Stimulated activated CD8-positive, alpha-beta memory T cell treated with anti-CD3 and anti-CD28 coated beads, Interleukin-15, amount 100 ng/mL, for 1 hour (primary cell): ENCODE data around the gene HOXC10.

Source experiments
- DNase-seq: peaks from one replicate; pipeline ENCODE4 v3.0.0-alpha.2; 2020; ENCODE audit warnings: low read depth

HOXC10 gene

DNA sequence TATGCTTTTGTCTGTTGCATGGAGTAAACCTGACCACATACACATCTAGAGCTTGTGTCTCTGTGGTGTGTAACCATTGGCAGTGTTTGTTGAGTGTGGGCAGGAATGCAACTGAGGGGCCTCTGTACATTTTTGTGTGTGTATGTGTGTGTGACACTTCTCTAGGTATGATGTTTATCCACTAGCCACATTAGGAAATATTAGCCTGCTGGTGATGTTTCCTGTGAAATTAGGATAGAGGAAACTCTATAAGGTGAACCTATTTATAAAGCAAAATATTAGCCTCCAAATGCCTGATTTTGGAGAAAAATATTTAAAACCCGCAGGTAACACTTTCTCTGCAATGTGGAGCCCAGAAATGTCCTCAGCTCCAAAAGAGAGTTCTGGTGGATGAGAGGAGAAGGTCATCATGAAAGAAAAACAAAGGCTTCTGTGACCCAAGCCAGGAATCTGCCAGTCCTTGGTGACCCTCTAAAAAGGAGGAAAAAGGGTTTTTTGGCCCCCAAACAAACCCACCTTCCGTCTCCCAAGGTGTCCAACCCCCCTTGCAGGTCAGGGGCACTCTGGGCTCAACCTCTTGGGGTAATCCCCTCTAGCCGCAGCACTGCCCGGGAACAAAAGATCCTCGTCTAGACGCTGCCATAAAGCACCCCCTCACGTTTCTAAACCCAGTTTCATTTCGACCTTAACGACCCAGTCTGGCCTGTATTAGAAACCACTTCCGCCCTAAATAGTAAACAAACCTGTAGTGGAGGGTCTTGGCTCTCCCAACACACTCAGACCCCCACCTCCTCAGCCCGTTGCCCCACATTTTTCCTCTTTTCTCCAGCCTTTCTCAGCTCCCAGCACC lies 7.1 kb upstream of the HOXC10 start:
- no peak for DNase-seq

DNA sequence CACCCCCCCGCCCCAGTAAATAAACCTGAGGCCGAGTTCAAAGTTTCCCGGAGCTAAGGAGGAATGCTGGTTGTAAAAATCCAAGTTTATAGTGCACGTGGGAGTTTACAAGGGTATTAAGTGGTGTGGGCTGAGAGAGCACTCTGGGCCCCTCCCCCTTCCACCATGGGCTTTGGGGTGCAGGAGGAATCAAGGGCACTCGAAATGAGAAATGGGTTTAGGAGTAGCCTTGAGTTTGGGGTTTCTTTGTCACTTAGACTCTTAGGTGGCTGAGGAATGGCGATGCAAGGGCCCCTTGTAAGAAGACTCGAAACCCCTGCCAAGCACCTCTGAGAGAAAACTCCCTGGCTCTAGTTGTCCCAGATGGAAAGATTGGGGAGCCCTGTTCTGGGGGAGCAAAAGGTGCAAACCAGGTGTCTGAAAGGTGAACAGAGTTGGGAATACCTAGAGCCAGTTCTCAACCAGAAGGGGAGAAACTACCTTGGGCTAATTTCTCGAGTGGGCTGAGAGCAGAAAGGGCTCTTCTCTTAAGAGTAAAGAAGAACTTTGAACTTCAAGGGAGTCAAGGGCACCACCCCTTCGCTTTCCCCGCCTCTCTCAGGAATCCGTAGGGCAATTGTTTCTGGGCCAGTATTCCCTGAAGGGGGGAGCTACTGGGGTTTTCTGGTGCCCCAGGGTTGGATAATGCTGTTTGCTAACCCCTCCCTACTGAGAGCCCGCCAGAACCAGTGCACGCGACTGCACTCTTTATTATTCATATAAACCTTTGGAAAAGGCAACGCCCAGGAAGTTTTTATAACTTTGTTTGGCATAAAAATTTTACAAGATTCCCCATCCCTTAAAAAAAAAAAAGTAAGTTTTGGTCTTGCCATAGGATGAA lies 6.2 kb upstream of the HOXC10 start:
- no peak for DNase-seq

DNA sequence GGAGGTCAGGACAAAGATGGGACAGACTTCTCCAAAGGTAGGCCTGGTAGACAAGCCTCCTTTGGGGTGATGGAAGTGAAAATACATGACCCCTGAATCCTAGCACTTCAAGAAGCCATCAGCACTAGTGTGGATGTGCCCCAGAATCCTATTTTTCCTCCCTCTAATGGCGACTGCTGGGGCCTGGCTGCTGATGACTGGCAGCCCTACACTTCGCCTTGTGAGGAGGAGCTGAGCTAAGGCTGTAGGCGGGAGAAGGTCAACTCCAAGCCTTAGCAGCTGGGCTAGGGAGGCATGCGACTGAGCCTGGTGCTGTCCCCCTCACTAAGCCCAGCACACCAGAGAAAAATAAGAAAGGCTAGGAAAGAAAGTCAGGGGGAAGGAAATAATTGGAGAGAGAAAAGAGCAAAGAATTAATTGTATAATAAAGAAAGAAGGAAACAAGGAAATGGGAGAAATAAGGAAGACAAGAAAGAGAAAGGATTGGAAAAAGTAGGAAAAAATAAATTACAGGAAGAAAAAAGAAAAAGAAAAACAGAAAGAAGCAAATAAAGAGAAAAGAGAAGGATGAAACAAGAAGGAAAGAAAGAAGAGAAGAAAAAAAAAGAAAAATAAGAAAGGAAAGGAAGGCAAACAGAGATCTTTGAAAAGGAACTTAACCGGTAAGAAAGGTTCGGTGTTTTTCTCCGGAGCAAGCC lies 4.7 kb upstream of the HOXC10 start:
- no peak for DNase-seq

DNA sequence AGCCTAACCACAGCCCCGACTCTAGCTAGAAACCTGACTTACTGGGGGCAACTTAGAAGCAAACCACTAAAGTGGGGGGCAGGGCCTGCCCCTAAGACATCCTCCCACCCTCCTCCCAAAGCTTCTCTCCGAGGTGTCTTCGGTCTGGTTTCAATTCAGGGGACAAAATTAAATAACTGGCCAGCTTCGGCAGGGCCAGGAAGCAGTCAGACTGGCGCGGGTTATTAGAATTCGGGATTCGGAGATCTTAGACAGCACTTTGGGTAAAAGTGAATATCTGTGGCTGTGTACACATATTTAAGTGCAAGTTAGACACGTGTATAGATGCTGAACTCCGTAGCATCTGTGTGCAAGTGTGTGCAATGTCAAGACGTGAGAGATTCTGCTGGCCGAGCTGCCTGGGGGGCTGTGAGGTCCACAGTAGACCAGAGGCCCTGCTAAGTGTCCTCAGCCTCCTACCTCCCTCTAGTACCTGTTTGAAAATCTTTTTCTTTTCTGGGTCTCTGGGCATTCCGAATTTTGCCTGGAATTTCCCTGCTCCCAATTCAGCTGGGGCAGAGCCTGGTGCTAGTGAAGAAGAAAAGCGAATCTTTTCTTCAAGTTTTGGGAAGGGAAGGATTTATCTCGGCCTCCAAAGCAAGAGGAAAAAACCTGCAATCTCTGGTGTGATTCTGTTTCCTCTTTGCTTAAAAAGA lies 4.0 kb upstream of the HOXC10 start:
- DNase-seq = no peak

DNA sequence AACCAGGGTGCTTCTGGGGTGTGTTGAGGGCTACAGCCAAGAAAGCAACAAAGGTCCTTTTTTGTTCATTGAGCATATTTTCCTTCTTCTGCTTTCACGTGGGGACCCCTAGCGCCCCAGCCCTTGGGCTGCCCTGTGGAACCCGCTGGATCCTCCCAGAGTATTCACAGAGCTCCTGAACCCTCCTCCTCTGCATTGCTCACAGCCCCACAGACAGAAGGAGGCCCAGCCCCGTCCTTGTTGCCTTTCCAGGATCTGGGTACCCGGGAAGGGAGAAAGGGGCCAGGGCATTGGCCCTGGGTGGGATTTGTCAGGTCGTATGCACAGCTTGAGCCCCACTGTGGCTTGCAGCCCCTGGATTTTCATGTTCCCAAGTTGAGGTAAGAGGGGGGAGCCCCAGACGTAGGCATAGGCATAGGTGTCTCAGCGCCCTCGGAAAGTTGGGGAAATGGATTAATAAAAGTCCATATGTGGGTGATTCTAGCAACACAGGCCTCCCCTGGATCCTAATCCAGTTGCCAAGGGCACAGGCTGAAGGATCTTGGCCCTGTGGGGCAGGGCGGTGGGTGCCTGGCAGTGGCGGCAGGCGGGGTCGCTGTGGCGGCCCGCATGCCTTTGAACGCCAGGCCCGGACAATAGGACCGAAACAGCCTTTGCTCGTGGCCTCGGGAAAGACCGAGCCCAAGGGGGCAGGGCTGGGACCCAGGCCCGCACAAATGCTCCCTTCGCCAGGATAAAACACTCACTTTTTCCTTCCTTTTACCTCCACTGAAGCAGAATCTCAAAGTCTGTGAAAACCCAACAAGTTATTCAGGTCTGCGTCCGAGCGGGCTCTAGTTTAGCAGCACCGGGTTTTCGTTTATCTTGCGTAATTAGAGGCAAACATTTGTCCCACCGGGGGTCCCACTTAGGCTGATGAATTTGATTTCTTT lies 3.0 kb upstream of the HOXC10 start:
- no peak for DNase-seq

DNA sequence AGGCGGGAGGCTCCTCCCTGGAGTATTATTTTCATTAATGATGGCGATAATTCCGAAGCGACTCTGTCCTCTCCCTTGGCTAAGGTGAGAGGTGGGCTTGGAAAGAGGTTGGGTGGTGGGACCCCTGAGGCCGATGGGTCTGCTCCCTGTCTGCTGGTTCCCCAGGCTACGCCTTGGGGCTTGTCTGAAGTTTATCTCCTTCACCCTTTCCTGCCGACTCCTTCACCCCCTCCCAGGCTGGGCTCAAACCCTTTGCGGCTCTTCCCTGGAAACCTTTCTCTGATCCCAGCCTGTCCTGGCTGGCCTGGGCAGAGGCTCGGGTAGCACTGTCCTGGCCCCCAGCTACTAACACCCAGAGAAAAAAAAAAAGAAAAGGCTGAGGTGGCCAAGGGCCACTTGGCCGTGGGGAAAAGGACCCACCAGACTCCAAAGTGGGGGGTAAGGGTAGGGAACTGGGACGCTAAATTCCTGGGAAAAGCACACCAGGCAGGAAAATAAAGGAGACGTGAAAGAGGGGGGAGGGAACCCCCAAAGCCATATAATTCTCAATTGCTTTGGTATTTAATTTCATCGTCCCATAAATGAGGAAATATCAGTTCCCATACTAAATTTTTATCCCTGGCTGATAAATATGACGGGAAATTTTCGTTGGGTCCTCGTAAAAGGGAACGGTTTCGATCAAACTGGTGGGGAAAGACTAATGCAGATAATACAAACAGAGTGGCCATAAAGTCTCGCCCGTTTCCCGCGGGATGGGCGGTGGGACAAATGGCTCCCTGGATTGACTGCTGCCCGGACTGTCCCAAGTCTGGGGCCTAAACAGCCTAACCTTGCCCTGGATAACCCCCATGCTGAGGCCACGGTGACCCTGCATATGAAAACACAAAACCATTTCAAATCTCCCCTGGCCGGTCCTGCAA lies 2.0 kb upstream of the HOXC10 start:
- no peak for DNase-seq

DNA sequence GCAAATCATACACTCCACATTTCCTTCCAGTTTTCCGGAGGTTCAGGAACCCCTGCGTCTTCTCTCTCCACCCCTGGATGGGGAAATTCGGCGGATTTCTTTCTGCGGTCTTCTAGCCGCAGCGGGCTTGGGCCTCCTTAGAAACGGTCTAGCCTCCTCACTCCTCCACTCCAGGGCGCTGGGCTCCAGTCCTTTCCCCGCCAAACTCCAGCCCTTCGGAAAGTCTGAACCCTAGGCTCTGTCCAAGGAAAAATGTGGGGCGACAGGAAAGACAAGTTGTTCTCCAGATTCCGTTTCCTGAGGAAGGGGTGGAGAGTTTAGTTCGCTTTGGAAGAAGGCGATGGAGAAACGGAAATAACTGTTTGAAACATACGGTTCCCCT lies 1.4 kb upstream of the HOXC10 start:
- no peak for DNase-seq

DNA sequence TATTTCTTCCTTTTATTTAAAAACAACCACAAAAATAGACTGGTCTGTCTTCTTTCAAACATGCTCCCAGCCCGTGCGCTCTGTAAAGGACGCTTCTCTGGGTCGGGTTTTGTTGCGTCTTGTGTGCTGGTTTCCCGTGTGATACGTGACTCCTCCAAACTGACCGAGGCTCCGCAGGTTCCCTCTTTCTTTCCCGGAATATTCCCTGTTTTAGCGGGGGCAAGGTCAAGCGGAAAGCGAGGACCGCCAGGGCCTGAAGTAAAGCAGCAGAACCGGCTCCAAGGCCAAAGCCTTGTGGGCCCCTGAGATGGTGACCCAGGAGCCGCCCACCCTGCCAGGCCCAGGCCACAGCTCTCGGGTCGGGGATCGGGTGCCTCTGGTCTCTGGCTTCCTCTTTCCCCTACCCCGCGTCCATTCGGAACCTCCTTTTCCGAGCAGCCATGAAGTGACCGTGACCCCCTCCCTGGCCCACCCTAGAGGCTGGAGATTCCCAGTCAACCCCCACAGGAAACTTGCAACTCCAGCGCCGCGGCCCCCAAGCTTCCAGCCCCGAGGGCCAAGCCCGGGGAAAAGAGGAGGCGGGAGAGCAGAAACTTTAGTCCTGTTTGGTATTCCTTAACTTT lies 885 bp upstream of the HOXC10 start:
- no peak for DNase-seq

DNA sequence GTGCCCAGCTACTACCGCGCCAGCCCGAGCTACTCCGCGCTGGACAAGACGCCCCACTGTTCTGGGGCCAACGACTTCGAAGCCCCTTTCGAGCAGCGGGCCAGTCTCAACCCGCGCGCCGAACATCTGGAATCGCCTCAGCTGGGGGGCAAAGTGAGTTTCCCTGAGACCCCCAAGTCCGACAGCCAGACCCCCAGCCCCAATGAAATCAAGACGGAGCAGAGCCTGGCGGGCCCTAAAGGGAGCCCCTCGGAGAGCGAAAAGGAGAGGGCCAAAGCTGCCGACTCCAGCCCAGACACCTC lies 697 bp downstream of the HOXC10 start:
- no peak for DNase-seq

DNA sequence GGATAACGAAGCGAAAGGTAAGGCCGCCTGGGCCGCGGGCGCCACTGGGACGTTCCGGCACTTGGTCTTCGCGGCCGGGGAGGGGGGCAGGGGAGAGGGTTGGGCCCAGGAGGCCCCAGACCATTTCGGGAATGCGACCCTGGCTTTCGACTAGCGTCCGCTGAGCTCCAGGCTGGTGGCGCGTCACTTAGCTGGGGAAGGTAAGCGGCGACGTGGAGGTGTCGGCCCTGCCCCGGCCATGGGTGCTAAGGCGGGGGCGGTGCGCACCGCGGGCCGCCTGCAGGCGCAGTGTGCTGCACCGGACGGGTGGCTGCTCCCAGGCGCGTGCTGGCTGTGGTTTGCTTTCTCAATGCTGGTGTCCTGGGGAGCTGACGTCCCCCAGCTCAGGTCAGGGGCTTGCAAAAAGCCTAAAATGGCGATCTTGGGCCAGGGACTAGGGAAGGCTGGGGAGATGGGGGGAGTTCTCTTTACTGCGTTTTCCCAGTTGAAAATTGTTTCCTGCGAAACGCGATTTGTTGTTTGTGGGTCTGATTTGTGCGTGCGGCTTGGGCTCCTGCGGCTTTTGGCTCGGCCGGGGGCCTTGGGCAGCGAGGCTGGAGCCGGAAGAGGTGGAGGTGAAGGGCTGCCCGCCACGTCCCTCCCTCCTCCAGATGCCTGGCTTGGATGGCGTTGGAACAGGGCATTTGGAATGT lies 1.2 kb downstream of the HOXC10 start:
- no peak for DNase-seq

DNA sequence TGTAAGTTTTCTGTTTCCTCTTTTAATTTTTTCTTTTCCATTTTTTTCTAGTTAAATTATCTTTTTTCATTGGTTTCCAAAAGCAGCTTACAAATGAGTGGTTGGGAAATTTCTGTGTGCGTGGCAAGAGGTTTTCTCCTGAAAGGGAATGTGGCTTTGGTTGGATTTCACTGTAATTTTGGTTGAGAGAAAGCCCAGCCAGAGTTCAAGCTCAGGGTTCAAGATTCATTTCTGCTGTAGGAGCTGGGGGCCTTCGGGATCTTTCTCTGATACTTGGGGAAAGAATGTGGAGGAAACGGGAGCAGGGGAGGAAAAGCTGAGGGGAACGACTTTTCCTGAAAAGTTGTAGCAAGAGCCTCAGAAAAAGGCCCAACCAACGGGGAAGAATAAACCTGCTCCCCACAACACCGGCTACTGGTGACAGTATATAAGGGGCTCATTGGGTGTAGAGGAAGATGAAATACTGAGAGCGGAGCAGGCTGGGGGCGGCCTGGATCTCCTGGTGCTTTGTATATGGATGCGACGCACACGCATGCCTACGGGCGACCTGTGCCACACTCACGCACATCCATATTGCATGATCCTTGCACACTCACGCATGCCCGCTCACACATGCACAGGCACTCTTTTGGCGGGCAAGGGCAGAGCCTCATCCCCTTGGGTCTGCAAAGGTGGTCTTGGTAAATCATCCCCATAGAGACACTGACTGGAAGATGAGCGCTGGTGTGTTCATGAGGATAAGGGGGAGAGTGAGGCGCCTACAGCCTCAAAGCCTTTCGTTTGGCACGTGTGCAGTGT lies 1.9 kb downstream of the HOXC10 start:
- no peak for DNase-seq

DNA sequence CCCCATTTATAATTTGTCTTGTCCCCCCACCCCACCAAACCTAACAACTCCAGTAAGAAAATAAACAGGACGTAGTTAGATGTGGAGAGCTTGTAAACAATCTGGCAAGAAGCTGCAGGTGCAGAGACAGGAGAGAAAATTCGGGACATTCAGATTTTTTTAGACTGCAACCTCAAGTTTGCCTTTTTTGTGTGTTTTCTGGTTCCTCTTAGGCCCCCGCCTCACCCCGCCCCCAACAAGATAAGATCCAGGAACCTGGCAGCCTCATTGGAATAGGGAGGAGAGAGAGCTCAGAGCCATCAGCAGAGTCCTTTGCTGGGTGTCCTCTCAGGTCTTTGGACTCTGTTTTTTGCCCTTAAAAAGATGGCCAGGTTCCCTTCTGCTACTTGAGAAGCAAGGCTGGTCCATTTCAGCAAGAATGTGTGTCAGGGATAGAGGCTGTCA lies 2.9 kb downstream of the HOXC10 start:
- no peak for DNase-seq

DNA sequence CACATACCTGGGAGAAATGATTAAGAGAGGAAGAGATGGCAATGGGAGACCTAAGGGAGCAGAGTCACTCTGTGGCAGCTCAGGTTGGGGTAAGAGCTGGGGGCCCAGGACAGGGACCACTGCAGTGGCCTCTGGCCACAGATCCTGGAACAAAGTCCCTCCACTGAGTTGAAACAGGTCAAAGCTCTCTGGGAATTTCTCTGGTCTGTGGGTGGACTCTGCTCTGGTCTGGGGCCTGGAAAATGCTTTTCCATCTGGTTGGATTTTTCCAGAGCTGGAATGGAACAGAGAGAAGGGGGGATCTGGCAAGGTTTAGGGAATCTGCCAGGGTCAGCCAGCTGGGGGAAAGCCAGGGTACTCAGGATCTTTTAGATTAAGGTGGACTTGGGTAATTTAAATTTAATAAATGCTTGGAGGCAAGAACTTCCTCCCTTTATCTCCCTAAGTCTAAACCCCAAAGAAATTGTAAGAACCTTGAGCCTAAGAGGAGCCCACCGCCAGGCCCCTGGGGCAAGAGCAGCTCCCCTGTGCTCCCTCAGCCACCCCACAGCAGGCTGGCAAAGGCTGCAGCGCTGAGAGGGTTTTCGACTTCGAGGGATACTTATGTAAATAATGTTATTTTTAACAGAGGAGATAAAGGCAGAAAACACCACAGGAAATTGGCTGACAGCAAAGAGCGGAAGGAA lies 3.7 kb downstream of the HOXC10 start:
- no peak for DNase-seq

DNA sequence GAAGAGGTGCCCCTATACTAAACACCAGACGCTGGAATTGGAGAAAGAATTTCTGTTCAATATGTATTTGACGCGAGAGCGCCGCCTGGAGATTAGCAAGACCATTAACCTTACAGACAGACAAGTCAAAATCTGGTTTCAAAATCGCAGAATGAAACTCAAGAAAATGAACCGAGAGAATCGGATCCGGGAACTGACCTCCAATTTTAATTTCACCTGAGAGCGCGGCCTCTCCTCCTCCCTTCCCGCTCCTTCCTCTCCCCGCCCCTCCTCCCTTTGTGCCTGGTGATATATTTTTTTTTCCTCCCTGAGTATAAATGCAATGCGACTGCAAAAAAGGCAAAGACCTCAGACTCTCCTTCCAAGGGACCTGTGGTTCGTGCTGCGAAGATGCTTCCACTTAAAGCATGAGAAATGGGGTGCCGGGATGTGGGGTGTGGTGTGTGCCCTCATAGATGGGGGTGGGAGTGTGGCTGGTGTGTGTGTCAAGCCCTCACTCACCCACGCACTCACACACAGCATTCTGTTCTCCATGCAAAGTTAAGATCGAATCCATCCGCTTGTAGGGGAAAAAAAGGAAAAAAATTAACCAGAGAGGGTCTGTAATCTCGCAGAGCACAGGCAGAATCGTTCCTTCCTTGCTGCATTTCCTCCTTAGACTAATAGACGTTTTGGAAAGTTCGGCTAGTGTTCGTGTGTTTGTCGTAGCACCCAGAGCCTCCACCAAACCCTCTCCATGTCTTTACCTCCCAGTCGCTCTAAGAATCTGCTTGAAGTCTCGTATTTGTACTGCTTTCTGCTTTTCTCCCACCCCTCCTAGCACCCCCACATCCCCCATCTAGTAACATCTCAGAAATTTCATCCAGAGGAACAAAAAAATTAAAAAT lies 4.5 kb downstream of the HOXC10 start:
- no peak for DNase-seq

DNA sequence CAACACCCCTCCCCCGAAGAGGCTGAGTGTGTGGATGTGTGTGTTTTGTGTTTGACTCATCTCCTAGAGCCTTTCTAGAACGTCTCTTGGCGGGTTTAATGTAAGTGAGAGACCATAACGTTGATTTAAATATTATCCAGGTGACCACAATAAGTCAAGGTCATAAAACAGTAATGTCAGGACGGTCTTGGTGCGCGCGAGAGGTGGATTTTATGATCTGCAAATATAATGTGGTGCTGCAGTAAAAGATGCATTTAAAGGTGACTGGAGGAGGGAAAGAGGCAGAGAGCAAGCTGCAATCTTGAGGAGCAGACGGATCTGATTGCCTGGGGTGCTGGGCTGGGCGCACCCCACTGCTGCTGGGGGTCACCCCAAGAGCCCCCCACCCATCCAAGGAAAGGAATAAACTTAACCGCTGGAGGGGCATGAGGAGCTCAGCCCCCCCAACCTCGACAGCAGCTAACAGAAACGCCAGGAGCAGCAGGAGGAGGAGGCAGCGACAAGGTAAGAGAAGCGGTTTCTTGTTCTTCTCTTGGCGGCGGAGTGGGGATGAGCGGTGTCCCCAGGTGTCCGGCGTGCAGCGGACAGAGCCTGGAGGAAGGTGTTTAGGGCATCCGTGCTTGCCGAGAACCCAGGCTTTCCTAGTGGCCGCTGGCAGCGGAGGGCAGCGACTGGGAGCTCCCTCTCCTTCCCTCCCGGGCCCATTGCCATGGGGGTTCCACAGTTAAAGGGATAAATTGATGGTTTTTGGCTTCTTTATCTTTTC lies 5.5 kb downstream of the HOXC10 start:
- DNase-seq = no peak

DNA sequence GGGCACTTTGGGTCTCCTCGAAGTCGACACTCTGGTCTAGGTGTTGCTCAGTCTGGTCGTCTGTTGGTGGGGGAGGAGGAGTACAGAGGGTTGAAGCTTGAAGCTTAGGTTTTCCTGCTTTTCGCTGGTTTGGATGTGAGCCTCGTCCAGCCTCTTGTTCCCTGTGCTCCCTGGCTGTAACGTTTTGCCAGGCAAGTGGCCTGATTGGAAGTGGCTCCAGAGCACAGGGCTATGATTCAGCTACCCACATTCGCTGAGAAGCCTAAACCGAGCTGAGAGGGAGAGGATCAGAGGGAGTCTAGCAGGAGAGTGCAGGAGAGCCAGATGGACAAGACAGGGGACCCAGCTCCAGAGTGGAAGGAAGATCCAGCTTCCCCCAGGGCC lies 6.1 kb downstream of the HOXC10 start:
- DNase-seq = no peak
